Smooth muscle cell (in vitro differentiated cells): ENCODE results near the gene YIPF5. TPM values are rescaled to one million over a fixed set of nuclear protein-coding genes. Genes with fewer than 3 reads are reported as not detected.
A peak's percentile ranks its signal among the peaks of the same experiment; 100 is the strongest.

Source experiments
- DNase-seq: peaks from one replicate; lab custom pipeline; 2025; ENCODE audit not compliant: unreplicated experiment; lab: John Stamatoyannopoulos, UW
- H2AFZ ChIP-seq: fragments of 200-600 bp; sonication (generic); 2 replicates; pipeline ENCODE4 v1.6.0; 2016; ENCODE audit warnings: antibody characterized with exemption, low read depth, mild to moderate bottlenecking
- H3F3A ChIP-seq: fragments of 200-600 bp; sonication (generic); 2 replicates; pipeline ENCODE4 v1.6.0; 2017; ENCODE audit warnings: antibody characterized with exemption, low read depth
- H3K27ac ChIP-seq: fragments of 200-600 bp; sonication (generic); 2 replicates; pipeline ENCODE4 v1.5.1; 2016; ENCODE audit warnings: low read depth, mild to moderate bottlenecking
- H3K27me3 ChIP-seq: fragments of 200-600 bp; sonication (generic); 2 replicates; pipeline ENCODE4 v1.6.1; 2016; ENCODE audit warnings: low read depth, mild to moderate bottlenecking
- H3K36me3 ChIP-seq: fragments of 200-600 bp; sonication (generic); 2 replicates; pipeline ENCODE4 v1.5.1; 2016; ENCODE audit warnings: low read depth
- H3K4me1 ChIP-seq: fragments of 200-600 bp; sonication (generic); 2 replicates; pipeline ENCODE4 v1.5.1; 2016; ENCODE audit warnings: low read depth
- H3K4me2 ChIP-seq: fragments of 200-600 bp; sonication (generic); 2 replicates; pipeline ENCODE4 v1.6.0; 2016; ENCODE audit warnings: mild to moderate bottlenecking
- H3K4me3 ChIP-seq: fragments of 200-600 bp; sonication (generic); 2 replicates; pipeline ENCODE4 v1.5.1; 2016; ENCODE audit warnings: mild to moderate bottlenecking
- H3K79me2 ChIP-seq: fragments of 200-600 bp; sonication (generic); 2 replicates; pipeline ENCODE4 v1.6.0; 2016; ENCODE audit warnings: low read depth, mild to moderate bottlenecking
- H3K9ac ChIP-seq: fragments of 200-600 bp; sonication (generic); 2 replicates; pipeline ENCODE4 v1.6.0; 2016; ENCODE audit warnings: low read depth
- H3K9me3 ChIP-seq: fragments of 200-600 bp; sonication (generic); replicated peaks from 2 replicates; pipeline ENCODE4 v1.5.1; 2016; ENCODE audit warnings: low read depth
- H4K20me1 ChIP-seq: fragments of 200-600 bp; sonication (generic); 2 replicates; pipeline ENCODE4 v1.6.0; 2016; ENCODE audit warnings: low read depth
- WGBS: methylation state at CpG from one replicate; pipeline ENCODE4 v1.1.7; 2016; ENCODE audit warnings: low lambda C conversion rate; 5-methylcytosine and 5-hydroxymethylcytosine counted together
- polyA plus RNA-seq: library from polyadenylated mRNA; unstranded; fragments of >200 nt; fragmentation: Nextera tagmentation; extraction: Ambion mirVana; gene quantifications from 2 replicates; pipeline ENCODE4 v1.2.1, GENCODE V29; 2016
- total RNA-seq: library from RNA; depleted of rRNA; stranded (reverse); fragments of >200 nt; gene quantifications from 2 replicates; pipeline ENCODE4 v1.2.3, GENCODE V29; 2014
- TF ChIP-seq, protein P1 (sequence below): fragments of 200-600 bp; sonication (generic); IDR thresholded peaks from 2 replicates; pipeline ENCODE4 v1.5.1; 2017; ENCODE audit warnings: borderline replicate concordance, mild to moderate bottlenecking, antibody characterized with exemption; ENCODE audit not compliant: insufficient read depth, poor library complexity, severe bottlenecking

The YIPF5 gene
- total and polyA plus RNA-seq, 2 experiments from 2014 or later = 192 to 215 TPM

GRCh38 chr5:144205141-144205551 lies 34.7 kb upstream of the YIPF5 start:
- Histone ChIP-seq H4K20me1 (peaks cover 16% of the 10 kb centered on the region), H3K4me1 (peaks cover 24% of the 10 kb centered on the region), H3K27ac (peak overlapping the region; percentile 38), H3K27me3 (no peaks in the 10 kb centered on the region), H3K4me3 (peak overlapping the region; percentile 68), H3K4me2 (peak overlapping the region; percentile 92), H3K36me3 (no peaks in the 10 kb centered on the region), H3K9me3 (no peaks in the 10 kb centered on the region), H3K79me2 (peaks cover 42% of the 10 kb centered on the region), H3K9ac (peak overlapping the region; percentile 59), H2AFZ (peak overlapping the region; percentile 65), H3F3A (peaks cover 8% of the 10 kb centered on the region)
- TF ChIP-seq, protein P1, sequence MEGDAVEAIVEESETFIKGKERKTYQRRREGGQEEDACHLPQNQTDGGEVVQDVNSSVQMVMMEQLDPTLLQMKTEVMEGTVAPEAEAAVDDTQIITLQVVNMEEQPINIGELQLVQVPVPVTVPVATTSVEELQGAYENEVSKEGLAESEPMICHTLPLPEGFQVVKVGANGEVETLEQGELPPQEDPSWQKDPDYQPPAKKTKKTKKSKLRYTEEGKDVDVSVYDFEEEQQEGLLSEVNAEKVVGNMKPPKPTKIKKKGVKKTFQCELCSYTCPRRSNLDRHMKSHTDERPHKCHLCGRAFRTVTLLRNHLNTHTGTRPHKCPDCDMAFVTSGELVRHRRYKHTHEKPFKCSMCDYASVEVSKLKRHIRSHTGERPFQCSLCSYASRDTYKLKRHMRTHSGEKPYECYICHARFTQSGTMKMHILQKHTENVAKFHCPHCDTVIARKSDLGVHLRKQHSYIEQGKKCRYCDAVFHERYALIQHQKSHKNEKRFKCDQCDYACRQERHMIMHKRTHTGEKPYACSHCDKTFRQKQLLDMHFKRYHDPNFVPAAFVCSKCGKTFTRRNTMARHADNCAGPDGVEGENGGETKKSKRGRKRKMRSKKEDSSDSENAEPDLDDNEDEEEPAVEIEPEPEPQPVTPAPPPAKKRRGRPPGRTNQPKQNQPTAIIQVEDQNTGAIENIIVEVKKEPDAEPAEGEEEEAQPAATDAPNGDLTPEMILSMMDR = no peak
- no peak for DNase-seq
- 2% methylated on average over 31 of the region's 31 CpGs for WGBS

DNA sequence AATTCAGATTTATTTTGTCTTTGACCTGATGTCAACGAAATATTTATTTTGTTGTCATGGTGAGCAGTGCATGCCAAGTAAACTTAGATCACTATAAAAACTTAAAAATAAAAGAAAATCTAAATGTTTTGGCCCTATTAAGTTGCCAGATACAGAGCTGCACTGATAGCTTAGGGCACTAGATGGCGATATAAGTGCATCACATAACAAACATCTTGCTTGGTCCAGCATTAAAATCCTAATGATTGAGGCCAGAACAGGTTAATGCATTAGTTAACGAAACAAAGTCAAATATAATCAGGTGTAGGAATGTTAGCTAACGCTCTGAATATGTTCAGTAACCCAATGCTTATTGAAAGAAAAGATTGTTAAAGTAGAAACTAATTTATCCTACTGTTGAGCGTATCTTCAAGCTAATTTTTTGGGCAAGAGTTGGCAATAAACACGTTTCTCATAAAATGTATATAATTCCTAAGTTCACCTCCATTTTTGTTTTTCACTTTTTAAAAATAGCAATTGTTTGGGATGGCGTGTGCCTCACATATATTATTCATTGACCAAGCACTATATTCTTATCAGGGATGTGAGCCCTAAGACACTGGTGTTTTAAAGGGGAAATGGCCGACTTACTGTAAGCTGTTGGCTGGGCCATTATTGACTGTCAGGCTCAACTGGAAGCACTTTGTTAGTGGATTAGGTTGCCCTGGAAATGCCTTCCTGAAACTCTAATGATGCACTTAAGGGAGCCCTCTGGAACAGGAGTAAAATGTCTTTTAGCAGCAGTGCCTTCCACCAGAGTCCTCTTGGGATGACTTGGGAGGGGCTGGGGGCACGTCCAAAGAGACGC lies 33.5 kb upstream of the YIPF5 start:
- Histone ChIP-seq H3K27me3 (no peaks in the 10 kb centered on the region), H3K36me3 (no peaks in the 10 kb centered on the region), H3K9ac (no peak overlapping the region), H2AFZ (no peak overlapping the region), H3K79me2 (peaks cover 30% of the 10 kb centered on the region), H4K20me1 (peaks cover 6% of the 10 kb centered on the region), H3K9me3 (no peaks in the 10 kb centered on the region), H3F3A (peaks cover 8% of the 10 kb centered on the region), H3K27ac (peak overlapping the region; percentile 25), H3K4me1 (peaks cover 26% of the 10 kb centered on the region), H3K4me2 (peak overlapping the region; percentile 92), H3K4me3 (no peak overlapping the region)
- 33% methylated on average over 10 of the region's 10 CpGs for WGBS
- TF ChIP-seq, protein P1 = peak; percentile 97
- DNase-seq = no peak

GRCh38 chr5:144202726-144203125 lies 32.3 kb upstream of the YIPF5 start:
- Histone ChIP-seq H3K36me3 (no peaks in the 10 kb centered on the region), H3K4me2 (peak overlapping the region; percentile 60), H3K27ac (peak overlapping the region; percentile 56), H3K4me3 (no peak overlapping the region), H3K4me1 (peaks cover 25% of the 10 kb centered on the region), H3K79me2 (peaks cover 18% of the 10 kb centered on the region), H2AFZ (no peak overlapping the region), H3F3A (peaks cover 11% of the 10 kb centered on the region), H4K20me1 (no peaks in the 10 kb centered on the region), H3K9me3 (no peaks in the 10 kb centered on the region), H3K27me3 (no peaks in the 10 kb centered on the region), H3K9ac (no peak overlapping the region)
- WGBS = 82% methylated on average over 1 of the region's 1 CpG
- no peak for DNase-seq
- TF ChIP-seq, protein P1 = no peak
